Inflammatory macrophage treated with lipopolysaccharide for 1 hour (primary cell): ENCODE data around the gene MEGF11.

ENCODE experiments used
- DNase-seq, 2 donors: peaks; one replicate each; pipeline ENCODE4 v3.0.0-alpha.2; 2020 to 2022

MEGF11 gene

DNA sequence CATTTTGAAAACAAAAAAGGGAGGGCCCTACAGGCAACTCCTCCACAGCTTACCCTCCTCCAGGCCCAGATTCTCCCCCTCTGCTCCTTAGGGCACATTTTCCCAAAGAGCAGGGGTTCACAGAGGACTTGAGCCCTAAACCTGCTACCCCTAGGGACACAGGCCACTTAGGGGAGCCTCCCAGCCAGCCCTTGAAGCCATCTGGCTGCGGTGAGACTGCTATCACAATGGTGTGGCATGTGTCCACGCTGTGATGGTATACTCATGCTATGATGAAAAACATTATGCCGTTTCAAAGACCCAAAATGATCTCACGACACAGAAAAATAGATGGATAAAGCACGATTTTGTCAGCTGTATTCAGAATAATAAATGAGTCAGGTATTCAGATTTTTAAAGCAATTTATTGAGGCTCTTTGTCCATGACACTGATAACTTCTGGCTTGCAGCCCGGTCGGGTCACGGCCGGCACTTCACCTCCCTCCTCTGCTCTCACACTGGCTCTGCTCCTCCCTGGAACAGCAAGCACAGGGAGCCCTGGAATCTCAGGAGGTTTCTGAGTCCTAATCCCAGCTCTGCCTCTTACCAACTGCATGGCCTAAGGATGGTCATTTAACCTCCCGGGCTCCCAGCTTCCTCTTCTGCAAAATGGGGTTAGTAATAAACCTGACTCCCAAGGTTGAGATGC, 115.3 kb downstream of the MEGF11 start:
- no peak for DNase-seq

DNA sequence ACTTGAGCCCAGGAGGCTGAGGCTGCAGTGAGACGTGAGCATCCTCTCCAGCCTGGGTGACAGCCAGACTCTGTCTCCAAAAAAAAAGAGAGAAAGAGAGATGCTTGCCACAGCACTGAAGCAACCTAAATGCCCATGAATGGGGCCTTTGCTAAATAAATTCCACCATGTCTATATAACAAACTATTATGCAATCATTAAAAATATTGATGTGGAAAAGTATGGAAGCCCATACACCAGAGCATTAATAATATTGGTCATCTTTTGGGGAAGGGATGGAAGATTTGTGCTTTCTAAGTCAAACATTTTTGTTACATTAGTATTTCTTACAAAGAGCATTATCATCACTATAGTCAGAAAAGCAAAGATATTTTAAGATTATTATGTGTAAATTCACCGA, 116.6 kb downstream of the MEGF11 start:
- DNase-seq: no peak

DNA sequence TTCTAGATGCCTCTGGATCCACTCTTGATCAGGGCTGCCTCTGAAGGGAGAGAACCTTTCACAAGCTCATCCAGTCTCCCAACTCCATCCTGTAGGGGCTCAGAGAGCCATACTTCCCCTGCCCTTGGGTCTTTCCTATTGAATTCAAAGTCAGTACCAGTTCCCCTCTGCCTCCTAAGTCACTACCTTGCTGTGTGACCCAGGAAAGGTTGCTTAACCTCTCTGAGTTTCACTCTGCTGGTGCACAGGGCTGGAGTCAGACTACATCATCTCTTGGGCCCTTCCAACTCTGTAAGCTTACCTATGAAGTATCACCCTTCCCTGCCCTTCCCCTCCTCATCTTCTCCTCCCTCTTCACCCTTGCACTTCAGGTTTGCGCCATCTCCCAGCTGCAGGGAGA, 117.9 kb downstream of the MEGF11 start:
- DNase-seq: no peak

DNA sequence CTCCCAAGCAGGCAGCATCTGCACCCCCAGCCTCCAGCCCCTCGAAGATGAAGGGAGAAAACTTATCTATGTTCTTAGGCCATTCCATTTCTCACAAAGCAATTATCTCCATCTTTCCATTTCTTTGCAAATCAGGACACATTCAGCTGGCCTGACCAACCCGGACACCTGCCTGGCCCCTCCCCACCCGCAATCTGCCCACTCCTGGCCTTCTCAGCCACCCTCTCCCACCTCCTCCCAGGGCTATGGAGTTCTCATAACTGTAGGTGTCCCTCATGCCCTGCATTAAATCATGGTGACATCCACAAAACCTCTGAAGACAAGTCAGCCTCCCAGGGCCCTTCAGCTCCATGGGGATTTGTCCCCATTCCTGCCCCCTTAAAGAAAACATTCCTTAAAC, 119.3 kb downstream of the MEGF11 start:
- no peak for DNase-seq

DNA sequence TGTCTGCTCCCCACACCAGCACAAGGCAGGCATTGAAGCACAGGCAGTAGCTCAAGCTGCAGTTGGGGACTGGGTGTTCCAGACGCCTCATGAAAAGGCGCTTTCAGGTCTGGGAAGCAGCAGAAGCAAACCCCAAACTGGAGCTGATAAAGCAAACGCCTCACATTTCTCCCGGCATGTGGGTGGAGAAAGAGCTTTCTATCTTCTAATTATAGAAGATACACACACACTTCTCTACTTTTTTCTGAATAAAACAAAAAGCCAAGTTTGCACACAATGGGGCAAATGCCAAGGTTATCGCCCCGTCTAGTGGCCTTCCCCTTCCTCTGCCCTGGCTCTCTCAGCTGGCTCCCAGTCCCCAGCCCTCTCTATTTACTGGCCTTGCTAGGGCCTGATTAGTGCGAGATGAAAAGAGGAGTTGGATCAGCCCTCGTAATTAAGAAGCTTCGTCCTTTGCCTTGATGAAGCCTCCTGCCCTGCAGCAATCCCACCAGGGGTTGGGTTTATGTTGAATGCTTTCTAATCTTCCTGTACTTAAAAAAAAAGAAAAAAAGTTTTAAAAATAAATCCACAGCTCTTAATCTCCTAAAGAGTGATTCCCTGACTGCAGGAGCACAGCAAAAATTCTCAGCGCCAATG, 120.2 kb downstream of the MEGF11 start:
- no peak for DNase-seq

DNA sequence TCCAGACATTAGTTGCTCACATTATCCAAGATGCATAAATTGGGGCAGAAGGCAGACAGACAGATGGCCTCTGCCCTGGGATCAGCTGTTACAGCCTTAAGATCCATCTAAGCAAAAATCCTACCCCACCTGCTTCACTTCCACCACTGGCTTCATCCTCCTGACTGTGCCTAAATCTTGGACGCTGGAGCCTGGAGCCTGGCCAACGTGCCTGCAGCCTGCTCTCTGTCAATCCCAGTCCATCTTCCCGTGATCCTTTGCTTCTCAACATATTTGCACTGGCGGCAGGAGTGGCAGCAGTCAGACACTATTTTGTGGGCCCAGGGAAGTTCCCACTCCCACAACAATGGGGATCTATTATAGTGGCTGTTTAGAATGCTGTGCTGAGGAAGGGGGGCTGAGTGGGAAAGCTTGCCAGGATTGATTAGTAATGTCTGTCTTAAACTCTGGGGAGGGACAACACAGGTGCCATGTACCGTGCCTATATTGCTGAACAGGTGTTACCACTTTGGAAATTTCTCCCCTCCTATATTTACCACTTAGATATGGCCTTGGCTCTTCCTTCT, 121.2 kb downstream of the MEGF11 start:
- DNase-seq: no peak

DNA sequence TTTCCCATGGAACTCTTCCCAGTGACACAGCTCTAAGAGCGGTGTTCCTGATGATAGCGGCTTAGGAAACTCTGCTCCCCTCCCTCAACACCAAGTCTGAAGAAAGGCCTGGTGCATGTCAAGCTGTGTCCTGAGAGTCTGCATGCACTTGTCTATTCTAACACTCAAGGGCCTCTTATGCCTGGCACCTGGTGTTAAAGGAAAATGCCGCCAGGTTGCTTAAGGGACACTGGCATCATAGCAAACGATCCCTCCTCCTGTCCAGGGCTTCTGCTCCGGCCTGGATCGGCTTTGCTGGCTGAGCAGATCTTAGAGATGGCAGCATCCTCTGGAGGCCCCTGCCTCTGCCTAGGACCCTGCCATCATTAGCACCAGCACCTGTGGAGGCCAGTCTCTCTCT, 121.7 kb downstream of the MEGF11 start:
- DNase-seq: no peak

DNA sequence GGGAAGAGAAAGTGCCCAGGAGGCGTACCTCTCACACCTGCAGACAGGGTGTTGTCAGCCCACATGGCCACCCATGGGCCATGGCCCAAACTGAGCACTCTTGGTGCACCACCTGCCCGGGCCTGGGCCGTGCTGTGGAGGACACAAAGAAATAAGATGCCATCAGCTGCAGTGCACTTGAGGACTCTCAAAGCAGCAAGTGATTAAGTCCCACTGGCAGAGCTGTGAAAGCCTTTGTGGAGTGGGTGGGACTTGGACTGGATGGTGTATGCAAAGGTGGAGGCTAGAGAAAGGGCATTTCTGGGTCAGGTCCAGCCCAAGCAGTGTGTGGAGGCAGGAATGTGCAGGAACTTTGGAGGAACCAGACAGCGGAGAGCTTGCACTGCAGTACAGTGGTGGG, 122.3 kb downstream of the MEGF11 start:
- DNase-seq: no peak

DNA sequence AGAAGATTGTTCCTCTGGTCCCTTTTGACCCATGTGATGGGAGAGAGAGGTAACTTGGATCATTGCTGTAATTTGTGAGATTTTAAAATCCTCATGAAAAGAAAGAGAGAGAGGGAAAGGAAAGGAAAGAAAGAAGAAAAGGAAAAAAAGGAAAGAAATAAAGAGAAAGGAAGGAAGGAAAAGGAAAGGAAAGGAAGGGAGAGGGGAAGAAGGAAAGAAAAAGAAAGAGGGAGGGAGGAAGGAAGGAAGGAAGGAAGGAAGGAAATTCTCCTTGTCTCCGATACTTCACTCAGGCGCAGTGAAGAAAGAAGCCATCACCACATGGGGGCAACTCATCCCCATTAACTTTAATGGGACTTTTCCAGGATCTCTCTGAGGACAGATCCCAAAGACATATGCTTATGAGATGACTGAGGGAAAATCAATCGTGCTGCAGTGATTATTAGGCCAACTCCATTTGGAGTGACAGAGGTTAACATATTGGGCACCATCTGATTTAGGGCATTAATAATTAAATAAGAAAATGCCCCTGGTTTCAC, 123.0 kb downstream of the MEGF11 start:
- DNase-seq: no peak

DNA sequence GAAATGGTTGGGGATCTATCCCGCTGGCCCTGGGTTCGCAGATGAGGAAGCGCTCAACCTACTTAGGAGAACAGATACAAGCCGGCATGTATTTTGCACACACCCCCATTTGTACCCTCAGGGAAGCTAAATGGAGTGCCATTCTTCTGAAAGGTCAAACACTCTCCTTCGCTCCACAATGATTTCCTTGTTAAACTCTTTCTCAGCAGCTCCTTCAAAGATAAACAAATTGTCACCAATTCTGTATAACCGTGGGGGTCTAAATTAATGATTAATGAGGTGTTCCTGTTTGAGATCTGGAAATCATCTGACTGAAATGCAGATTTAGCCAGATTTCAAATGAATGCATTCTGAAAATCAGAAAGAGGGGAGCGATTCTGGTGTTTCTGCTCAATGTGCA, 124.0 kb downstream of the MEGF11 start:
- DNase-seq: no peak

DNA sequence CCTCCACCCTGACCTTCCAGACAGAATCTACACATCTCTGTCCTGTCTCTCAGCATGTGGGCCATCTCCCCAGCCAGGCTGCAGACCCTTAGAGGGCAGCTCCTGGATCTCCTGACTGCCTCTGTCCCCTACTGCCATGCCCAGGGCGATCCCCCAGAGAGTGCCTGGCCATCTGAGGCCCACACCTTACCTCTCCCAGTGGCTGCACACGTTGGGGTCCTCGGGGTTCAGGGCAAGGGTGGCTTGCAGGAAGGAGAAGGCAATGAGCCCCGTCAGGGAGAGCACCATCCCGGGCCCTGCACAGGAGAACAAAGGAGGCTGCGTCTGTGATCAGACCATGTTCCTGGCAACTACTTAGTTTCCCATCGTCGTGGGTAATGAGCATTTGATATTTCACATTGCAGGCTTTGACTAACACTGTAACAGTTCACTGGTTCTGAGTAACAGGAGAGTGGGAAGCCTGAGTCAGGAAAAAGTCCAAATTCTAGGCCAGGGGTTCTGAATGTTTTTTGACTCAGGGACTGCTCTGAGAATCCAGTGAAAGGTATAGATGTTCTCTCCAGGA, 125.4 kb downstream of the MEGF11 start:
- DNase-seq: no peak

DNA sequence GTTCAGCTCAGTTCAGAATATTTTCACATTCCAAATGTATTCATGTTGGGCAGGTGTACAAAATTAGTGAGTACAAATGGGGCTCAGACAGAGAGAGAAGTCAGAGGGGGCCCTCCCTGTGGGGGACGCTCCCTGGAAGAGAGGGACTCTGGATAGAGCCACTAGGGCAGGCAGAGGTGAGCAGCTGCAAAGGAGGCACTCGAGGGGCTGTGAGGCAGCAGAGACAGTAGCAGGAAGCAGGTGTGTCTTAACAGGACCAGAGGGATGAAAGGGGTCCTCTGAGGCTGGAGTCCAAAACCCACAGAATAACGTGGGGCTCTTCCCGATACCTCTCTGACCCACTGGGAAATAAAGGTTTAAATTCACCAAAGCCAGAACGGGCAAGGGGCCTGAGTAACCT, 127.1 kb downstream of the MEGF11 start:
- DNase-seq: no peak

DNA sequence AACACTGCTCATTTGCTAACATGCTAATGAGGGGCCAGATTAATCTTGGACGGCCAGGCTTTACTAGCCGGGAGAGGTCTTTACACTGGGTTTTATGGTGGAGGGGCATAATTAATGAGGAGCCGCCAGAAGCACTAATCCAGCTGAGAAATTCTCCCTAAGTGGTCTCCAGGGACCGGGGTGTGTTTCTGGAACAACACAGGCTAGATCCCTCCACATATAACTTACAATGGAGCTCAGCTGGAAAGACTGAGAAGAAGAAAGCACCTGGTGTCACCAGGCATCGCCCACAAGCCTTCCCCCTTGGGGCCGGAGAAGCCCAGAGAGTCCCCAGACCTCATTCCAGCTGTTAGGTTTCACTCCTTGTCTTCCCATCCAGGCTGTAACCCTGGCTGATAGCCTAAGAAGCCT, 127.5 kb downstream of the MEGF11 start:
- no peak for DNase-seq

DNA sequence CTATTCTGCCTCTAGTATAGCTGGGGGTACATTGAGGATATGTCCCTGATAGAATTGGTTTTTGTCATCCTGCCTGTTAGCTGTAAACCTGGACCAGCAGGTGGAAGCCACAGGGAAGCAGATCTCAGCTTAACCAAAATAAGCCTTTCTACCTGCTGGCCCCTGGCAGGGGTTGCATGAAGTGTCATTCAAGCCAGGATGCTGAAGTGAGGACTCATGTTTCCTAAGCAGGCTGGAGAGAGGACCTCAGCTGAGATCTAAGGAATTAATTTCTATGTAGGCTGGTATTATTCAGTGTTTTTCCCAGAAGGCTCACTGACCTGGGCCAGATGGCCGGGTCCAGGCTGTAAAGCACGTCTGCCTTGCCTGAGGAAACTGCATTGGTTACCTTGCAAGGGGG, 128.9 kb downstream of the MEGF11 start:
- DNase-seq: no peak

DNA sequence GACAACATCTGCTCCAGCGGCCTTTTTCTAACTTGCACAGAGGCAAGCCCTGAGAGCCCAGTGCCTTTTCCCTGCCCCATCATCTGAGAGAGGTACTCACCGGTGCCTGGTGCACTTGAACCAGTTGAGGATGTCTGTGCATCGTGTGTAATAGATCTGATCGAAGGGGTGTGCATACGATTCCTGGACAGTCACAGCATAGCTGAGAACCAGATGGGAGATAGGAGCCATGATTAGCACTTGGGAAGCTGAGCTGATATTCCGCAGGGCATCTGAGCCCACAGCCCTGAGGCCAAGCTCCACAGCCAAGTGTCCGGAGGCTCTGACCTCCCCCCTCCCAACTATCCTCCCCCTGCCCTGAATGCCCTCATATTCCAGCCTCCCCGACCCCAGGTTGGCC, 129.8 kb downstream of the MEGF11 start:
- DNase-seq: no peak

DNA sequence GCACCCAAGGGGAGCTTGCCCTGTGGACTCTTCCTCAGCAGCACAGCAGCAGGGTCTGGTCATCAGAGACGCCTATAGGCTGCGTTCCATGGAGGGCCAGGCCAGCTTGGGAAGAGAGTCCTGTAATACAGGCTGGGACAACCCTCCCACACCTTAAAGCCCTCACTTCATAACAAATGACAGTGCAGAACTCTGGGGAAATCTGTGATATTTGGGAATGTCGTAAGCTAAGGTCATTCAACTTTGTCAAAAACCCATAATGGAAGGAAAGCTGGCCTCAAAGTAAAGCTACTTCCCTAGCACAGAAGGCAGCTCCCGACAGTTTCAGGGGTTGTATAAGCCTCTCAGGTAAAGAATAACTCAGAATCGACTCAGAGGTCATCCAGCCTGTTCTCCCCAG, 133.1 kb downstream of the MEGF11 start:
- DNase-seq: peak in 1 of 2 donors; percentile 13

DNA sequence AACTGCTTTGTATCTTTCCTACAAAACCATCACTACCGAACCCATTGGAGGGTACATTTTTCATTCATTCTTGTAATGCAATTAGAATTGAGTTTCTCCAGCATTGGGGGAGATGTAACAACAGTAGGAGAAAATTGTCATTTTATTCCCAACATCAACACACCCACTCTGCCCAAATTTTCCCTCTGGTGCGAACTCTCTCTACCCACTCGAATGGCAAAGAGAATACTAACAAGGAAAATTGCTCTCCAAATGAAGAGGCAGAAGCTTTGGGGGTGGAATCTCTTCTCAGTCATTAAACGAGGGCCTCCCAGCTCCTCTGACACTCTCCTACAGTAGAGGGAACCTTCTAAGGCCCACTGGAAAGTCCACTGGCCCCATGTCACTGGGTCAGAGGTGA, 135.7 kb downstream of the MEGF11 start:
- DNase-seq: no peak

DNA sequence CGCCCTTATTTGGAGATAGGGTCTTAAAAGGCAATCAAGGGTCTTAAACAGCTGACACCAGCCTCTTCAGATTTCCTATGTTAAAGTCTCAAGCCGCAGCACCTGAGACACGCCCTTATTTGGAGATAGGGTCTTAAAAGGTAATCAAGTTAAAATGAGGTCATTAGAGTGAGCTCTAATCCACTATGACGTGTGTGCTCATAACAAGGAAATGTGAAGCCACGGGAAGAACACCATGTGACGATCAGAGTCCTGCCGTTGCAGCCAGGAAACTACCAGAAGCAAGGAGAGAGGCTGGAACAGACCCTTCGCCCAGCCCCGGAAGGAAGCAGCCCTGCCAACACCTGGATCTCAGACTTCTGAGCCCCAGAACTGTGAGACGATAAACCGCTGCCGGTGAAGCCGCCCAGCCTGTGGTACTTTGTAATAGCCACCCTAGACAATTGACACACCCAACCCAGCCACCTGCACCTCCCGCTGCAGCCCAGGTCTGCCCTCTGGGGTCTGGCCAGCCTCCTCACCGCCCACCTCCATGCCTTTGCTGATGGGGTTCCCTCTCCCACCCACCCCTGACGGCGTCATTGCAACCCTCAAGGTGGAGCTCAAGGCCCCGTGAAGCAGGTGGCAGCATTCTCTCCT, 137.9 kb downstream of the MEGF11 start:
- no peak for DNase-seq

DNA sequence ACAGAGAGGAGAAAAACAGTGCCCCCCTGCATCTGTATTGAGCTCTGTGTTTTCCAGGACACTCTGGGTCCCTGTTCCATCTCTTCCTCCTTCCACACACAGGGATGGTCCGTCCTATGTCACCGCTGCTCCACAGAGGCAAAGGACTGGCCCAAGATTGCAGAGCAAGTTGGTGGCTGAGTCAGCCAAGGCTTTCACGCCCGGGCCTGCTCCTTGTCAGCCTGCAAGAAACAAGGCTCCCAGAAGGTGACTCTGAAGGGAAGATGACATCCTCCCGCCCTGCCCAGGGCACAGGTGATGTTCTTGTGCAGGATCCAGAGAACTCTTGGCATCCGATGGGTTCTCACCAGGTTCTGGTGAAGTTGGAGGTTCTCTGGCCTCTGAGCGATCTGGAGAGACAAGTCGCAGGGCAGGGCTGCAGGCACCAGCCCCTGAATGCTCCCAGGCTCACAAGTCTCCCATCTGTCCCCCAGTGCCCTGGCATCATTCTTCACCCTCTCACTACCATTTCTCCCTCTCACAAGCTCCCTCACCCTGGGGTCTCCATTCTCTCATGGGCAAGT, 138.6 kb downstream of the MEGF11 start:
- DNase-seq: no peak

DNA sequence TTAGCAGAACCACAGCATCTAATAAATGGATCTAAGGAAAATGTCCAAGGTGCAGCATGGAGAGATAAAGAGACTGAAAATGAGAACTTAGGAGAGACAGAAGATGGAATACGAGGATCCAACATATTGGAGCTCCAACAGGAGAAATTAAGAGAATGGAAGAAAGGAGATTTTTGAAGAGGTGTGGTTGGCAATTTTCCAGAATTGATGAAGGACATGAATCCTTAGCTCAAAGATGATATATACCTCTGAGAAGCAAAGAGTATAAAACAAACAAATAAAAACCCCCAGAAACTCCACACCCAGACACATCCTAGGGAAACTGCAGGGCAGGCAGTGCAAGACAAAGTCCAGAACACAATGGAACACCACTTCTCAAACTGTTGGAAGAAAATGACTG, 141.2 kb downstream of the MEGF11 start:
- DNase-seq: no peak

DNA sequence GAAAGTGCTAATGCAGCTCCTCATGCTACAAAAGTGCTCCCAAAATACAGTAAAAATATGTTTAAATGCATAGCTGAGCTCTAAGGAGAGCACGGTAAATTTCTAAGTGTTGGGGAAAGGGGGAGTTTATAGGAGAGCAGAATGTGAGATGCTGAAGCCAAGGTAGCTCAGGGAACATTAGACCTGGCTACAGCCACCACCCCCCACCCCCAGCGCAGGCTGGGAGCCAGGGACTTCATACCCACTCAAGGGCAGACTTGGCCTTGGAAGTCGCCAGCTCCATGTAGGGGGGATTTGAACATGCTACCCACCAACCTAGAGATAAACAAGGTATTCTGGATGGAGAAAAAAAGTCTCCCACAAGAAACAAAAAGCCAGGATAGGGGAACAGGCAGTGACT, 142.2 kb downstream of the MEGF11 start:
- no peak for DNase-seq

DNA sequence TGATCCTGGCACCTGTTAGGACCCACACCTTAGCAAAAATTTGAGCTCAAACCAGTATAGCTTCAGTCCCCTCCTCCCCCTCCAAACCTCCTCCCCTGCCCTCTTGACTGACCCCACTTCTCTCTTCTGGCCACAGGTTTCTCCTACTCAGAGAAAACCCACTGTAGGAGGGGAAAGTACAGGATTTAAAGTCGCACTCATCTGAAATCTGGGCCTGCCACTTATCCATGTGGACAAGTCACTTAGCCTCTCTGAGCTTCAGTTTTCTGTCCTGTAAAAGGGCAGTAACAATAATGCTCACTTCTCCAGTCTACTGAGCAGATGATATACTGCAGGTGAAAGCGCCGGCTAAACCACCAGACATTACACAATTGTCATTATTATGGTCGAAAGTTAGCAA, 142.7 kb downstream of the MEGF11 start:
- DNase-seq: peak; percentile 46 to 58

DNA sequence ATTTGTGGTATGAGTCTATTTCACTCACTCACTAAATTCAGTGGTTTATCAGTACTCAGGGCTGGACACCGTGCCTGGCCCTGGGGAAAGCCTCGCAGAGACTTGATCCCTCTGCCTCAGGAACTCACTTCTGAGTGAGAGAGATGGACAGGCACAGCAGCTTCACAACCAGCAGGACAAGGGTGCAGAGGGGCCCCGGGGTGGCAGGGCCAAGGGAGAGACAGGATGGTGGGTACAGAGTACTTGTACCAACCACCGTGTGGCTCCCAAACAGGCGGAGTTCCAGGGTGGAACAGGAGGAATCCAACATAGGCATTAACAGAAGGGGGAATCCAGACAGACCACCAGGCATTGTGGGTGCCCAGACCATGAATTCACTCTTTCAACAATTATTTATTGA, 143.7 kb downstream of the MEGF11 start:
- DNase-seq: no peak
